K562 (cell line): ENCODE results near the gene ZNF165. TPM values are rescaled to one million over a fixed set of nuclear protein-coding genes. Genes with fewer than 3 reads are reported as not detected.
A peak's percentile ranks its signal among the peaks of the same experiment; 100 is the strongest.

Experiments used
- ATF1 ChIP-seq, 2 experiments: fragments of 450-650 bp in 1 of 2; IDR thresholded peaks; 2 replicates each; pipeline ENCODE4 v1.6.1; 2016; ENCODE audit warnings: missing compliant biosample characterization in 1 of 2, missing genetic modification characterization in 1 of 2
- COPS2 ChIP-seq: fragments of 450-650 bp; conservative IDR thresholded peaks from 2 replicates; pipeline ENCODE4 v1.6.1; 2016; ENCODE audit warnings: mild to moderate bottlenecking, moderate library complexity
- GABPB1 ChIP-seq: sonication (generic); formaldehyde crosslinking; IDR thresholded peaks from 2 replicates; pipeline ENCODE4 v1.8.0; 2022; ENCODE audit warnings: mild to moderate bottlenecking, missing genetic modification reagents
- HNRNPH1 ChIP-seq: fragments of 200-400 bp; formaldehyde crosslinking; optimal IDR thresholded peaks from 2 replicates; pipeline ENCODE3; 2017; ENCODE audit warnings: low read depth, mild to moderate bottlenecking, low read length, moderate library complexity
- HNRNPK ChIP-seq: fragments of 200-400 bp; formaldehyde crosslinking; IDR thresholded peaks from one replicate; pipeline ENCODE4 v1.6.1; 2018; ENCODE audit warnings: mild to moderate bottlenecking, low read depth, low read length; ENCODE audit not compliant: poor library complexity, severe bottlenecking
- MAZ ChIP-seq, 2 experiments: fragments of 450-650 bp in 1 of 2; sonication (generic) in 1 of 2; formaldehyde crosslinking; IDR thresholded peaks in 1 of 2; conservative IDR thresholded peaks in 1 of 2; 2 replicates each; pipeline versions ENCODE4 v1.4.0 to v1.5.0; 2020; ENCODE audit warnings: mild to moderate bottlenecking in 1 of 2, missing genetic modification reagents in 1 of 2
- MEF2A ChIP-seq: IDR thresholded peaks from 2 replicates; pipeline ENCODE4 v1.6.1; 2011; ENCODE audit warnings: low read depth, mild to moderate bottlenecking, low read length, moderate library complexity; ENCODE audit not compliant: control insufficient read depth
- NBN ChIP-seq: fragments of 450-650 bp; IDR thresholded peaks from 2 replicates; pipeline ENCODE4 v1.6.1; 2016; ENCODE audit warnings: low read depth, mild to moderate bottlenecking
- POLR2AphosphoS5 ChIP-seq: IDR thresholded peaks from 2 replicates; pipeline ENCODE4 v1.6.1; 2011; ENCODE audit warnings: mild to moderate bottlenecking, low read depth, low read length, moderate library complexity; ENCODE audit not compliant: control insufficient read depth, insufficient read depth
- PTBP1 ChIP-seq: fragments of 200-400 bp; formaldehyde crosslinking; IDR thresholded peaks from 2 replicates; pipeline ENCODE4 v1.6.1; 2017; ENCODE audit warnings: low read depth, low read length
- RBFOX2 ChIP-seq: fragments of 200-400 bp; formaldehyde crosslinking; IDR thresholded peaks from 2 replicates; pipeline ENCODE4 v1.6.1; 2017; ENCODE audit warnings: low read depth, mild to moderate bottlenecking, low read length, moderate library complexity
- RBM15 ChIP-seq: fragments of 200-400 bp; formaldehyde crosslinking; IDR thresholded peaks from 2 replicates; pipeline ENCODE4 v1.6.1; 2018; ENCODE audit warnings: mild to moderate bottlenecking, low read length, moderate library complexity; ENCODE audit not compliant: insufficient read depth
- RHOXF2B ChIP-seq: fragments of 250-450 bp; sonication (Bioruptor Pico); conservative IDR thresholded peaks from 2 replicates; pipeline ENCODE4 v1.5.1; 2021
- SP1 ChIP-seq: sonication (generic); formaldehyde crosslinking; IDR thresholded peaks from 2 replicates; pipeline ENCODE4 v1.8.1; 2022; ENCODE audit warnings: mild to moderate bottlenecking, missing genetic modification reagents
- U2AF1 ChIP-seq: fragments of 200-400 bp; formaldehyde crosslinking; optimal IDR thresholded peaks from 2 replicates; pipeline ENCODE3; 2017; ENCODE audit warnings: mild to moderate bottlenecking, low read depth, low read length, moderate library complexity
- UBTF ChIP-seq, 2 experiments: IDR thresholded peaks; 2 replicates each; pipeline ENCODE4 v1.6.1; 2012; ENCODE audit warnings: improper control_type of control experiment in 2 of 2, low read depth in 2 of 2, low read length in 2 of 2, borderline replicate concordance in 1 of 2
- XRCC4 ChIP-seq: IDR thresholded peaks from one replicate; pipeline ENCODE4 v1.6.1; 2011; ENCODE audit not compliant: insufficient read depth, insufficient read length; ENCODE audit errors: extremely low read depth
- ZBED1 ChIP-seq: IDR thresholded peaks from 2 replicates; pipeline ENCODE4 v1.6.1; 2014
- ZNF24 ChIP-seq: fragments of 450-650 bp; IDR thresholded peaks from 2 replicates; pipeline ENCODE4 v1.6.1; 2016
- ZNF280B ChIP-seq: fragments of 250-450 bp; sonication (Bioruptor Pico); IDR thresholded peaks from 2 replicates; pipeline ENCODE4 v1.5.1; 2021; ENCODE audit warnings: mild to moderate bottlenecking
- ZNF551 ChIP-seq: fragments of 250-450 bp; sonication (Bioruptor Pico); IDR thresholded peaks from 2 replicates; pipeline ENCODE4 v1.5.0; 2021; ENCODE audit warnings: mild to moderate bottlenecking, moderate library complexity
- ZNF583 ChIP-seq: fragments of 250-450 bp; sonication (Bioruptor Pico); IDR thresholded peaks from 2 replicates; pipeline ENCODE4 v1.4.0; 2020
- polyA plus RNA-seq, 8 experiments: library from polyadenylated mRNA; depleted of rRNA in 4 of 8; stranded (reverse) in 5 of 8; unstranded in 3 of 8; fragments of >200 nt; fragmentation: Nextera tagmentation in 2 of 8; fragmentation: Illumina TruSeq in 1 of 8; extraction: Ambion mirVana in 2 of 8; extraction: Trizol in 1 of 8; gene quantifications; 2 replicates each; pipeline versions ENCODE4 v1.2.1 to v1.2.3, GENCODE V29; 2011 to 2014; ENCODE audit warnings: inconsistent platforms in 1 of 8, missing spikeins in 1 of 8
- total RNA-seq, 7 experiments: library from RNA; depleted of rRNA in 6 of 7; stranded (reverse); fragments of >200 nt in 6 of 7; fragmentation: Illumina TruSeq in 2 of 7; extraction: Trizol in 2 of 7; gene quantifications; 2 replicates each; pipeline versions ENCODE4 v1.2.1 to v1.2.3, GENCODE V29; 2011 to 2021; ENCODE audit warnings: low replicate concordance in 1 of 7
- TF ChIP-seq, protein P1 (sequence below): fragments of 250-450 bp; sonication (Bioruptor Pico); IDR thresholded peaks from 2 replicates; pipeline ENCODE4 v1.4.0; 2020; ENCODE audit warnings: borderline replicate concordance

Gene ZNF165
- total and polyA plus RNA-seq, 9 of the 15 experiments (the other 6 are each of a cell fraction or from before 2014, with no cell fraction given) = 0.82 to 3.6 (median 1.2) TPM

GRCh38 chr6:28104392-28105244 lies 24.2 kb downstream of the ZNF165 start (continued):
- no peak for TF ChIP-seq COPS2
- peak; percentile 89 to 94 for TF ChIP-seq MAZ (CRISPR knock-in tag; conservative IDR thresholded peaks at IDR 0.05 in 1 of 2, IDR thresholded peaks at IDR 0.05 in 1 of 2)
- no peak for TF ChIP-seq RHOXF2B (CRISPR knock-in tag)
- TF ChIP-seq MEF2A = no peak
- TF ChIP-seq GABPB1 = peak; percentile 97
- TF ChIP-seq ZNF551 = no peak
- TF ChIP-seq HNRNPK = no peak
- TF ChIP-seq RBM15 = no peak
- TF ChIP-seq SP1 (CRISPR knock-in tag) = peak; percentile 53; the same call in 1 of the 2 replicates
- TF ChIP-seq ZBED1 = peak; percentile 80; the same call in 1 of the 2 replicates
- TF ChIP-seq NBN = no peak
- no peak for TF ChIP-seq U2AF1
- no peak for TF ChIP-seq XRCC4
- peak; percentile 89 for TF ChIP-seq ZNF583 (CRISPR knock-in tag)
- TF ChIP-seq RBFOX2 = peak; percentile 97
- peak; percentile 86 for TF ChIP-seq POLR2AphosphoS5
- TF ChIP-seq, protein P1, sequence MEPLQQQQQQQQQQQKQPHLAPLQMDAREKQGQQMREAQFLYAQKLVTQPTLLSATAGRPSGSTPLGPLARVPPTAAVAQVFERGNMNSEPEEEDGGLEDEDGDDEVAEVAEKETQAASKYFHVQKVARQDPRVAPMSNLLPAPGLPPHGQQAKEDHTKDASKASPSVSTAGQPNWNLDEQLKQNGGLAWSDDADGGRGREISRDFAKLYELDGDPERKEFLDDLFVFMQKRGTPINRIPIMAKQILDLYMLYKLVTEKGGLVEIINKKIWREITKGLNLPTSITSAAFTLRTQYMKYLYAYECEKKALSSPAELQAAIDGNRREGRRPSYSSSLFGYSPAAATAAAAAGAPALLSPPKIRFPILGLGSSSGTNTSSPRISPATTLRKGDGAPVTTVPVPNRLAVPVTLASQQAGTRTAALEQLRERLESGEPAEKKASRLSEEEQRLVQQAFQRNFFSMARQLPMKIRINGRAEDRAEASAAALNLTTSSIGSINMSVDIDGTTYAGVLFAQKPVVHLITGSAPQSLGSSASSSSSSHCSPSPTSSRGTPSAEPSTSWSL = 0 out of 2 replicates have a peak, but pooled peaks have one; percentile 67
- TF ChIP-seq HNRNPH1 = no peak
- TF ChIP-seq PTBP1 = no peak
- TF ChIP-seq UBTF (IDR thresholded peaks at IDR 0.05; ENCODE audit: borderline replicate concordance in 1 of 2, low read depth in 2 of 2, low read length in 2 of 2) = peak; percentile 95 to 97
- TF ChIP-seq ZNF280B = no peak
- TF ChIP-seq ATF1 (CRISPR knock-in tag; IDR thresholded peaks at IDR 0.05) = no peak
- TF ChIP-seq ATF1 (tag; IDR thresholded peaks at IDR 0.05) = peak; percentile 76
- peak; percentile 47; the same call in 1 of the 2 replicates for TF ChIP-seq ZNF24
